WTC11 (cell line): Measurements from ENCODE around the gene GPC5.

Experiments
- CTCF ChIP-seq: fragments of 200-600 bp; IDR thresholded peaks from 2 replicates; pipeline ENCODE4 v1.8.0; 2022; ENCODE audit warnings: antibody characterized with exemption
- FOXK1 ChIP-seq: sonication (generic); formaldehyde crosslinking; IDR thresholded peaks from 2 replicates; pipeline ENCODE4 v1.8.0; 2022; ENCODE audit warnings: mild to moderate bottlenecking, moderate library complexity, missing genetic modification reagents
- GABPB1 ChIP-seq: sonication (generic); formaldehyde crosslinking; IDR thresholded peaks from 2 replicates; pipeline ENCODE4 v1.8.1; 2023; ENCODE audit warnings: mild to moderate bottlenecking, missing genetic modification reagents
- IRF1 ChIP-seq: sonication (generic); formaldehyde crosslinking; IDR thresholded peaks from 2 replicates; pipeline ENCODE4 v1.8.0; 2023; ENCODE audit warnings: missing genetic modification reagents
- IRF2 ChIP-seq: sonication (generic); formaldehyde crosslinking; IDR thresholded peaks from 2 replicates; pipeline ENCODE4 v1.8.0; 2022; ENCODE audit warnings: low read depth, missing genetic modification reagents, borderline replicate concordance
- MXD4 ChIP-seq: fragments of 250-450 bp; sonication (Bioruptor Pico); IDR thresholded peaks from 2 replicates; pipeline ENCODE4 v1.8.0; 2021; ENCODE audit warnings: mild to moderate bottlenecking, moderate library complexity, borderline replicate concordance
- NFE2L1 ChIP-seq: sonication (generic); formaldehyde crosslinking; IDR thresholded peaks from 2 replicates; pipeline ENCODE4 v1.8.1; 2023; ENCODE audit warnings: missing genetic modification reagents
- NR1H2 ChIP-seq: sonication (generic); formaldehyde crosslinking; IDR thresholded peaks from 2 replicates; pipeline ENCODE4 v1.9.0; 2021; ENCODE audit warnings: mild to moderate bottlenecking, moderate library complexity, missing genetic modification reagents
- NR2C2 ChIP-seq: sonication (generic); formaldehyde crosslinking; IDR thresholded peaks from 2 replicates; pipeline ENCODE4 v1.8.0; 2022; ENCODE audit warnings: mild to moderate bottlenecking, missing genetic modification reagents
- PREB ChIP-seq: sonication (generic); formaldehyde crosslinking; IDR thresholded peaks from 2 replicates; pipeline ENCODE4 v1.8.1; 2022; ENCODE audit warnings: mild to moderate bottlenecking, missing genetic modification reagents, moderate library complexity, borderline replicate concordance
- SP1 ChIP-seq: sonication (generic); formaldehyde crosslinking; conservative IDR thresholded peaks from 2 replicates; pipeline ENCODE4 v1.8.1; 2022; ENCODE audit warnings: missing genetic modification reagents
- TP53 ChIP-seq: sonication (generic); formaldehyde crosslinking; IDR thresholded peaks from 2 replicates; pipeline ENCODE4 v1.8.1; 2023; ENCODE audit warnings: mild to moderate bottlenecking, missing genetic modification reagents
- ZNF219 ChIP-seq: sonication (generic); formaldehyde crosslinking; IDR thresholded peaks from 2 replicates; pipeline ENCODE4 v1.8.0; 2023; ENCODE audit warnings: missing genetic modification reagents, mild to moderate bottlenecking, borderline replicate concordance
- TF ChIP-seq, protein P1 (sequence below): sonication (generic); formaldehyde crosslinking; IDR thresholded peaks from 2 replicates; pipeline ENCODE4 v1.8.1; 2022; ENCODE audit warnings: mild to moderate bottlenecking, moderate library complexity, missing genetic modification reagents

DNA sequence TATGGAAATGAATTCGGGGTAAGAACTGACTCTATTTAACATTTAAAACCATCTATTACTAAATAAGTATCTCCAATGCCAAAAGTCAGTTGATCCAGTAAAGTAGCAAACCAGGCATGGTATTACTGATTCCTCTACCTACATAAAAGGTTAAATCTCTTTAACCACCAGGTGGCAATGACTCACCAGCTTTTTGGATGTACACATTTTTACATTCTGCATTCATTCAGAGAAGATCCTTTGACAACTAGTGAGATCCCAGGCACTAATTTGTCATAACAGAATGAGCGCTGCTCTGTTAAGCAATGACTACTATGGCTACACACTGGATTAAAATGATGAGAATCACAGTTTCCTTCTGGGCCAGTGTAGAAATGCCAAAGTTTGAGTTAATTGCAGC lies 1498.4 kb downstream of the GPC5 start:
- TF ChIP-seq TP53 (CRISPR knock-in tag) (no peak), SP1 (no peak), CTCF (peak; percentile 30; the same call in 1 of the 2 replicates), FOXK1 (CRISPR knock-in tag) (no peak), NR2C2 (CRISPR knock-in tag) (no peak), ZNF219 (no peak), NFE2L1 (no peak), GABPB1 (no peak), MXD4 (CRISPR knock-in tag) (no peak), NR1H2 (CRISPR knock-in tag) (no peak), IRF2 (no peak), IRF1 (no peak), PREB (CRISPR knock-in tag) (no peak)
- TF ChIP-seq, protein P1, sequence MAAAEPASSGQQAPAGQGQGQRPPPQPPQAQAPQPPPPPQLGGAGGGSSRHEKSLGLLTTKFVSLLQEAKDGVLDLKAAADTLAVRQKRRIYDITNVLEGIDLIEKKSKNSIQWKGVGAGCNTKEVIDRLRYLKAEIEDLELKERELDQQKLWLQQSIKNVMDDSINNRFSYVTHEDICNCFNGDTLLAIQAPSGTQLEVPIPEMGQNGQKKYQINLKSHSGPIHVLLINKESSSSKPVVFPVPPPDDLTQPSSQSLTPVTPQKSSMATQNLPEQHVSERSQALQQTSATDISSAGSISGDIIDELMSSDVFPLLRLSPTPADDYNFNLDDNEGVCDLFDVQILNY (CRISPR knock-in tag): no peak
